HL-60 (cell line): Measurements from ENCODE around the gene CFAP45.

Experiments
- POLR2AphosphoS5 ChIP-seq: IDR thresholded peaks from 2 replicates; pipeline ENCODE4 v1.6.1; 2012; ENCODE audit warnings: low read depth
- TF ChIP-seq, protein P1 (sequence below): IDR thresholded peaks from one replicate; pipeline ENCODE4 v1.5.1; 2011; ENCODE audit warnings: low read length, control low read depth, inconsistent platforms; ENCODE audit not compliant: insufficient read depth
- TF ChIP-seq, protein P2 (sequence below): IDR thresholded peaks from 2 replicates; pipeline ENCODE4 v1.6.1; 2012; ENCODE audit warnings: low read depth; ENCODE audit not compliant: insufficient replicate concordance

DNA sequence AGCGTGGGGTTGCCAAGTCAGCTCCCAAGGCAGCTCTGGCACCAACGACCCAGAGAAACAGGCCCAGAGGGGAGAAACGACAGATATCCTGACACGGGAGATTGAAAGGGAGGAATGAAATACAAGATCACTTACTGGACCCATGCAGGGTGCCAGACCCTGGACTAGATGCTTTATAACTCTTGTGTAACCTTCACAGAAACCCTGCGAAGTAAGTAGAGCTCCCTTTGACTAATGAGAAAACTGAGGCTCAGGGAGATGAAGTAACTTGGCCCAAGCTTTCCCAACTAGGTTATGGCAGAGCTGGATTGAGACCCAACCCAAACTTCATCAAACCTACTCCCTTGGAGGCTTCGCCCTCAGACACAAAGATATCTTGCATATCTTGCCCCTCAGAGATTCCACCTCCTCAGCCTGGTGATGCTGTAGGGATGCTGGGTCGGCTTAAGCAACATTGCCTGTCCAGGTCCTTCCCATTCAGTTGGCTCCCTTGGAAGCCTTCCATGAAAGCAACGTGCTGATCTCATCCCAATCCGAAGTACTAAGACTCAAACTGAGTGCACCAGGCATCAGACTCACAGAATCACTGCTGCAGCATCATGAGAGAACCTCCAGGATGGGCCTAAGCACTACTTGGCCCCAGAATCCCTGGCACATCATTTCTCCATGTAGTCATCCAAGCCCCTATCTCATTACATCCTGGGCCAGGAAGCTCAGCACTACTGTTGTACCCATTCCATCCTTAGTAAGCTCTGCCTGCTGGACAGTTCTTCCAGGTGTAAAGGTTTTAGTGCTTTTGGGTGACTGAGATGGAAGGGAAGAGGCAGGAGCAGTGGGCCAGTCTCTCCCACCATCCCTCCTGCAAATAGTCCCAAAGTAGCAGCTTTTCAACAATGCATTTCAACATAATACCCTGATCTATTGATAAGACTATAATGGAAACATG, 46.5 kb upstream of the CFAP45 start:
- TF ChIP-seq, protein P1, sequence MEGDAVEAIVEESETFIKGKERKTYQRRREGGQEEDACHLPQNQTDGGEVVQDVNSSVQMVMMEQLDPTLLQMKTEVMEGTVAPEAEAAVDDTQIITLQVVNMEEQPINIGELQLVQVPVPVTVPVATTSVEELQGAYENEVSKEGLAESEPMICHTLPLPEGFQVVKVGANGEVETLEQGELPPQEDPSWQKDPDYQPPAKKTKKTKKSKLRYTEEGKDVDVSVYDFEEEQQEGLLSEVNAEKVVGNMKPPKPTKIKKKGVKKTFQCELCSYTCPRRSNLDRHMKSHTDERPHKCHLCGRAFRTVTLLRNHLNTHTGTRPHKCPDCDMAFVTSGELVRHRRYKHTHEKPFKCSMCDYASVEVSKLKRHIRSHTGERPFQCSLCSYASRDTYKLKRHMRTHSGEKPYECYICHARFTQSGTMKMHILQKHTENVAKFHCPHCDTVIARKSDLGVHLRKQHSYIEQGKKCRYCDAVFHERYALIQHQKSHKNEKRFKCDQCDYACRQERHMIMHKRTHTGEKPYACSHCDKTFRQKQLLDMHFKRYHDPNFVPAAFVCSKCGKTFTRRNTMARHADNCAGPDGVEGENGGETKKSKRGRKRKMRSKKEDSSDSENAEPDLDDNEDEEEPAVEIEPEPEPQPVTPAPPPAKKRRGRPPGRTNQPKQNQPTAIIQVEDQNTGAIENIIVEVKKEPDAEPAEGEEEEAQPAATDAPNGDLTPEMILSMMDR, result no peak
- TF ChIP-seq, protein P2, sequence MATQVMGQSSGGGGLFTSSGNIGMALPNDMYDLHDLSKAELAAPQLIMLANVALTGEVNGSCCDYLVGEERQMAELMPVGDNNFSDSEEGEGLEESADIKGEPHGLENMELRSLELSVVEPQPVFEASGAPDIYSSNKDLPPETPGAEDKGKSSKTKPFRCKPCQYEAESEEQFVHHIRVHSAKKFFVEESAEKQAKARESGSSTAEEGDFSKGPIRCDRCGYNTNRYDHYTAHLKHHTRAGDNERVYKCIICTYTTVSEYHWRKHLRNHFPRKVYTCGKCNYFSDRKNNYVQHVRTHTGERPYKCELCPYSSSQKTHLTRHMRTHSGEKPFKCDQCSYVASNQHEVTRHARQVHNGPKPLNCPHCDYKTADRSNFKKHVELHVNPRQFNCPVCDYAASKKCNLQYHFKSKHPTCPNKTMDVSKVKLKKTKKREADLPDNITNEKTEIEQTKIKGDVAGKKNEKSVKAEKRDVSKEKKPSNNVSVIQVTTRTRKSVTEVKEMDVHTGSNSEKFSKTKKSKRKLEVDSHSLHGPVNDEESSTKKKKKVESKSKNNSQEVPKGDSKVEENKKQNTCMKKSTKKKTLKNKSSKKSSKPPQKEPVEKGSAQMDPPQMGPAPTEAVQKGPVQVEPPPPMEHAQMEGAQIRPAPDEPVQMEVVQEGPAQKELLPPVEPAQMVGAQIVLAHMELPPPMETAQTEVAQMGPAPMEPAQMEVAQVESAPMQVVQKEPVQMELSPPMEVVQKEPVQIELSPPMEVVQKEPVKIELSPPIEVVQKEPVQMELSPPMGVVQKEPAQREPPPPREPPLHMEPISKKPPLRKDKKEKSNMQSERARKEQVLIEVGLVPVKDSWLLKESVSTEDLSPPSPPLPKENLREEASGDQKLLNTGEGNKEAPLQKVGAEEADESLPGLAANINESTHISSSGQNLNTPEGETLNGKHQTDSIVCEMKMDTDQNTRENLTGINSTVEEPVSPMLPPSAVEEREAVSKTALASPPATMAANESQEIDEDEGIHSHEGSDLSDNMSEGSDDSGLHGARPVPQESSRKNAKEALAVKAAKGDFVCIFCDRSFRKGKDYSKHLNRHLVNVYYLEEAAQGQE, result peak; percentile 17
- TF ChIP-seq POLR2AphosphoS5, result no peak
